ENCODE measurements around the gene SUSD4. TPM values are rescaled to one million over a fixed set of nuclear protein-coding genes. Genes with fewer than 3 reads are reported as not detected.

The SUSD4 gene
- total and polyA plus RNA-seq, 2 donors (not counting 3 experiments of a cell fraction or from before 2014, with no cell fraction given) = not detected

DNA sequence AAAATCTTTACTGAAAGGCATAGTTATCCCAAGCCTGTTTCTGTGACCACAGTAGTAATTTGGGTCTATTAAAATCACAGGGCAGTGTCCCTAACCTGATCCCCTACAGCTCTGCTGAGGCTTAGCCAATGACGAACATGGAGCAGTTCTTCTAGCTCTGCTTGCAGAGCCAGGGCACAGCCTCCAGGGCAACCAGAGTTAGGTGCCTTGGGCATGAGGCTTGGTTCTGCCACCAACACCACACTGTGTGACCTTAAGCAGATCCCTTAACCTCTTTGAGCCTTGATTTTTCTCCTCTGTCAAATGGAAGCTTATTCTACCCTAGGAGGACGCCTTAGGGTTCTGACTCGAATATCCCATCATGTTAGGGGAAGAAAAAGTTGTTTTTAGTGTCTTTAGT is 134.2 kb downstream of the SUSD4 start:
- dilution Hi-C loops (cut with MboI; ENCODE audit: extremely low pct_ligation_motif_present, low sequenced_read_pairs) = no loop called here
- no peaks in the 10 kb centered on the region for H3K36me3 ChIP-seq (ENCODE audit: control insufficient read depth in 2 of 2, extremely low read depth in 1 of 2, insufficient read depth in 2 of 2, low read length in 2 of 2)
- ChIA-PET POLR2A (no interaction called here), CTCF (interaction anchor here (1.2 kb wide), 1 partner anchor 15 kb away, joined by 3 read pairs; no protein-coding TSS in a partner anchor)
- no peak overlapping the region for H3K4me2 ChIP-seq (ENCODE audit: insufficient read depth, low read length)
- intact Hi-C loops (cut with micrococcal nuclease) = loop anchor here (5.0 to 10.0 kb wide), 3 partner anchors 97 to 435 kb away; no protein-coding TSS in a partner anchor
- H3K9ac ChIP-seq (replicated peaks; ENCODE audit: extremely low read depth, insufficient read depth, low read length) = no peak overlapping the region
- no TSS peak for BruUV-seq (replicated peaks)
- no peaks in the 10 kb centered on the region for H3K9me3 ChIP-seq (replicated peaks; ENCODE audit: control insufficient read depth, insufficient read depth, low read length)
- no peaks in the 10 kb centered on the region for H3K9me1 ChIP-seq (replicated peaks; ENCODE audit: control insufficient read depth, extremely low read depth, insufficient read depth, low read length)
- no peak overlapping the region for H3K4me3 ChIP-seq (replicated peaks in 1 of 3; ENCODE audit: insufficient read depth in 1 of 3, low read depth in 1 of 3, low read length in 3 of 3)
- FAIRE-seq (no peak), DNase-seq (ENCODE audit: low read depth, low spot score) (no peak)
- TF ChIP-seq MYC (IDR thresholded peaks at IDR 0.05; ENCODE audit: low read depth, low read length) = no peak
- TF ChIP-seq, protein P1, sequence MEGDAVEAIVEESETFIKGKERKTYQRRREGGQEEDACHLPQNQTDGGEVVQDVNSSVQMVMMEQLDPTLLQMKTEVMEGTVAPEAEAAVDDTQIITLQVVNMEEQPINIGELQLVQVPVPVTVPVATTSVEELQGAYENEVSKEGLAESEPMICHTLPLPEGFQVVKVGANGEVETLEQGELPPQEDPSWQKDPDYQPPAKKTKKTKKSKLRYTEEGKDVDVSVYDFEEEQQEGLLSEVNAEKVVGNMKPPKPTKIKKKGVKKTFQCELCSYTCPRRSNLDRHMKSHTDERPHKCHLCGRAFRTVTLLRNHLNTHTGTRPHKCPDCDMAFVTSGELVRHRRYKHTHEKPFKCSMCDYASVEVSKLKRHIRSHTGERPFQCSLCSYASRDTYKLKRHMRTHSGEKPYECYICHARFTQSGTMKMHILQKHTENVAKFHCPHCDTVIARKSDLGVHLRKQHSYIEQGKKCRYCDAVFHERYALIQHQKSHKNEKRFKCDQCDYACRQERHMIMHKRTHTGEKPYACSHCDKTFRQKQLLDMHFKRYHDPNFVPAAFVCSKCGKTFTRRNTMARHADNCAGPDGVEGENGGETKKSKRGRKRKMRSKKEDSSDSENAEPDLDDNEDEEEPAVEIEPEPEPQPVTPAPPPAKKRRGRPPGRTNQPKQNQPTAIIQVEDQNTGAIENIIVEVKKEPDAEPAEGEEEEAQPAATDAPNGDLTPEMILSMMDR (IDR thresholded peaks at IDR 0.05; ENCODE audit: extremely low read depth in 1 of 2, insufficient read depth in 1 of 2, low read depth in 1 of 2, low read length in 2 of 2) = no peak
- TF ChIP-seq, protein P2, sequence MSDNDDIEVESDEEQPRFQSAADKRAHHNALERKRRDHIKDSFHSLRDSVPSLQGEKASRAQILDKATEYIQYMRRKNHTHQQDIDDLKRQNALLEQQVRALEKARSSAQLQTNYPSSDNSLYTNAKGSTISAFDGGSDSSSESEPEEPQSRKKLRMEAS (IDR thresholded peaks at IDR 0.05; ENCODE audit: insufficient read depth, insufficient read length) = no peak
- TF ChIP-seq GATA2 (IDR thresholded peaks at IDR 0.05; ENCODE audit: insufficient read depth, insufficient read length, low read depth, low read length) = no peak
- no peak for TF ChIP-seq FOS (IDR thresholded peaks at IDR 0.05; ENCODE audit: borderline replicate concordance, insufficient read depth, low read length)
- TF ChIP-seq POLR2A (IDR thresholded peaks at IDR 0.05; ENCODE audit: low read depth, low read length) = no peak
- no peak for TF ChIP-seq EZH2 (IDR thresholded peaks at IDR 0.05; ENCODE audit: borderline replicate concordance, low read depth, low read length, severe bottlenecking)
- no peaks in the 10 kb centered on the region for H4K20me1 ChIP-seq (replicated peaks; ENCODE audit: control insufficient read depth, extremely low read depth, insufficient read depth, low read length)
- H2AFZ ChIP-seq (ENCODE audit: low read depth, low read length) = no peak overlapping the region
- peaks cover 0 to 2% of the 10 kb centered on the region in 2 experiments for H3K27me3 ChIP-seq (ENCODE audit: control insufficient read depth in 2 of 2, insufficient read depth in 2 of 2, low read length in 2 of 2)
- H3K4me1 ChIP-seq (ENCODE audit: control insufficient read depth, extremely low read depth, insufficient read depth, low read length) = peaks cover 13% of the 10 kb centered on the region
- no peaks in the 10 kb centered on the region for H3K79me2 ChIP-seq (ENCODE audit: control insufficient read depth, insufficient read depth, low read length)
- H3K27ac ChIP-seq (ENCODE audit: insufficient read depth, low read depth, low read length) = no peak overlapping the region
